Tibial artery (tissue), 4 donors: ENCODE results near the gene GCN1.

Source experiments
- DNase-seq, 2 donors: peaks; one replicate each; pipeline ENCODE4 v3.0.0-alpha.2; 2019
- H3K27ac ChIP-seq, 2 donors: fragments of 200-600 bp; sonication (generic) in 1 of 2; 1 replicate in 1 of 2; 2 replicates in 1 of 2; pipeline ENCODE4 v1.5.1; 2018 to 2019; ENCODE audit warnings: mild to moderate bottlenecking in 1 of 2
- H3K27me3 ChIP-seq, 2 donors: fragments of 200-600 bp; sonication (generic) in 1 of 2; one replicate each; pipeline versions ENCODE4 v1.5.1 to v1.6.0; 2016 to 2019
- H3K36me3 ChIP-seq, 3 donors: fragments of 200-600 bp; sonication (generic) in 2 of 3; one replicate each; pipeline ENCODE4 v1.5.1; 2016 to 2019; ENCODE audit warnings: mild to moderate bottlenecking in 2 of 3
- H3K4me1 ChIP-seq, 4 donors: fragments of 200-600 bp; sonication (generic) in 2 of 4; 1 replicate in 3 of 4; 2 replicates in 1 of 4; pipeline ENCODE4 v1.5.1; 2016 to 2019
- H3K4me3 ChIP-seq, 2 donors: fragments of 200-600 bp; sonication (generic) in 1 of 2; 1 replicate in 1 of 2; 2 replicates in 1 of 2; pipeline ENCODE4 v1.5.1; 2018 to 2019; ENCODE audit warnings: mild to moderate bottlenecking in 2 of 2
- H3K9me3 ChIP-seq, 3 donors: fragments of 200-600 bp; sonication (generic) in 1 of 3; one replicate each; pipeline ENCODE4 v1.5.1; 2016 to 2019
- intact Hi-C: fragments of 100-400 bp; cut with DNase I; formaldehyde crosslinking; loops from one replicate; pipeline ENCODE4 v1.15.0; 2023; ENCODE audit warnings: low total_unique reads
- TF ChIP-seq, protein P1 (sequence below), 2 experiments: fragments of 200-600 bp in 1 of 2; fragments of 450-650 bp in 1 of 2; IDR thresholded peaks; one replicate each; pipeline ENCODE4 v1.5.1; 2017 to 2019; ENCODE audit warnings: antibody characterized with exemption in 2 of 2, mild to moderate bottlenecking in 1 of 2, moderate library complexity in 1 of 2

GCN1 gene

DNA sequence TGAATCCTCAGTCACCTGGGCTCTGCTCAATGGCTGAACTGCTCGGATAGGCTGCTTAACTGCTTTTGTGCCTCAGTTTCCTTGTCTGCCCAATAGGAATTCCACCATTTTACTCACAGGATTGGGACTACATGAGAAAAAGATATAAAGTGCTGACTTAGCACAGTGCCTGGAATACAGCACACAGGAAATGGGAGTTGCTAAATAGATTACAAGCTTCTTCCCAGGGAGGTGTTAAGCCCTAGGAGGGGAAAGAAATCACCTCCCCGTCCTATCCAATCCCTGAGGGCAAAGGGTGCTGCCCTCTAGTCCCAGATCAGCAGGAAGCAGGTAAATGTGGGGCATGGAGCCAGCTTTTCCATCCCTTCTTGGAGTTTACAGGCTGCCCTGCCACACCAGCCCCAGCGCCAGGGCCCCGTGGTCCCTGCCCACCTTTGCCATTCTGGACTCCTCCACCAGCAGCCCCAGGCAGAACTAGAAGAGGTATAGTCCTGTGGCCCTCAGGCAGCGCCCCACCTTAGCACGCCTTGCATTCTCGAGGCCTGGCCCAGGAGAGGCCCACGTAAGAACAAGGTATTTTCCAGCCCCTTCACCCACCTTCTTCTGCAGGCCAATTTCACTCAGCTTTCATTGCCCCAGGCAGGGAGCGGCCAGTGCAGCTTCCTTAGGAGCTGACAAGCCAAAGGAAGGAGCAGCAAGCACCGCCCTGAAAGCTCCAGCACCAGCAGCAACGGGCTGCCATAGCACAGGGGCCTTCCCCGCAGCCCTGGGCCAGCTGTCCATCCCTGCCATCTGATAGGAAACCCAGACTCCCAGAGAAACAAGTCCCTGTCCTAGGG, 35.2 kb upstream of the GCN1 start:
- TF ChIP-seq, protein P1, sequence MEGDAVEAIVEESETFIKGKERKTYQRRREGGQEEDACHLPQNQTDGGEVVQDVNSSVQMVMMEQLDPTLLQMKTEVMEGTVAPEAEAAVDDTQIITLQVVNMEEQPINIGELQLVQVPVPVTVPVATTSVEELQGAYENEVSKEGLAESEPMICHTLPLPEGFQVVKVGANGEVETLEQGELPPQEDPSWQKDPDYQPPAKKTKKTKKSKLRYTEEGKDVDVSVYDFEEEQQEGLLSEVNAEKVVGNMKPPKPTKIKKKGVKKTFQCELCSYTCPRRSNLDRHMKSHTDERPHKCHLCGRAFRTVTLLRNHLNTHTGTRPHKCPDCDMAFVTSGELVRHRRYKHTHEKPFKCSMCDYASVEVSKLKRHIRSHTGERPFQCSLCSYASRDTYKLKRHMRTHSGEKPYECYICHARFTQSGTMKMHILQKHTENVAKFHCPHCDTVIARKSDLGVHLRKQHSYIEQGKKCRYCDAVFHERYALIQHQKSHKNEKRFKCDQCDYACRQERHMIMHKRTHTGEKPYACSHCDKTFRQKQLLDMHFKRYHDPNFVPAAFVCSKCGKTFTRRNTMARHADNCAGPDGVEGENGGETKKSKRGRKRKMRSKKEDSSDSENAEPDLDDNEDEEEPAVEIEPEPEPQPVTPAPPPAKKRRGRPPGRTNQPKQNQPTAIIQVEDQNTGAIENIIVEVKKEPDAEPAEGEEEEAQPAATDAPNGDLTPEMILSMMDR (IDR thresholded peaks at IDR 0.05), result no peak
- Histone ChIP-seq H3K4me3 (no peak overlapping the region), H3K4me1 (peaks cover 33 to 88% (median 75%) of the 10 kb centered on the region in 4 donors), H3K36me3 (peaks cover 0 to 11% (median 0%) of the 10 kb centered on the region in 3 donors), H3K27ac (peak overlapping the region; percentile 74 to 90), H3K9me3 (no peaks in the 10 kb centered on the region), H3K27me3 (no peaks in the 10 kb centered on the region)
- DNase-seq, result no peak
- intact Hi-C loops, result loop anchor here (2.0 kb wide), 1 partner anchor 35 kb away; the partner anchor contains the start of gene PXN

DNA sequence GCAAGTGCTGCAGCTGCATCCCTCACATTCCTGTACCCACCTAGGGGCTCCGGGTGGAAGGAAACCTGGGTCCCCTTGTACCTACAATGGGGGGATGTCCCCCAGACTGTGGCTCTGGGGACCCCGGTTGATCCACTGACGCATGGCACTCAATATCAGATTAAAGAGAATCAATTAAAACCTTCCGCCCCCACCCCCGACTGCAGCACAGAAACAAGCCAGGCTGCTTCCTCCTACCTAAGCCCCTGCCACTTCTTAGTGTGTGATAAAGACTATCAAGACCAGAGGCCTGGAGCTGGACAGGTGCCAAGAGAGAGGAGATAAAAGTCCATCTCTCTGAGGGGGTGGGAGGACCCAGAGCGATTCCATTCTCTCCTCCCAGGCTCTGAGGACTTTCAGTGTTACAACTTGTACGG, 34.6 kb upstream of the GCN1 start:
- no peak for DNase-seq
- intact Hi-C loops, result loop anchor here (2.0 kb wide), 1 partner anchor 36 kb away; the partner anchor contains the start of gene PXN
- Histone ChIP-seq H3K4me1 (peaks cover 32 to 88% (median 74%) of the 10 kb centered on the region in 4 donors), H3K36me3 (peaks cover 0 to 12% (median 2%) of the 10 kb centered on the region in 3 donors), H3K4me3 (no peak overlapping the region), H3K27ac (peak overlapping the region; percentile 74 to 90), H3K9me3 (no peaks in the 10 kb centered on the region), H3K27me3 (no peaks in the 10 kb centered on the region)
- TF ChIP-seq, protein P1 (IDR thresholded peaks at IDR 0.05), result no peak

DNA sequence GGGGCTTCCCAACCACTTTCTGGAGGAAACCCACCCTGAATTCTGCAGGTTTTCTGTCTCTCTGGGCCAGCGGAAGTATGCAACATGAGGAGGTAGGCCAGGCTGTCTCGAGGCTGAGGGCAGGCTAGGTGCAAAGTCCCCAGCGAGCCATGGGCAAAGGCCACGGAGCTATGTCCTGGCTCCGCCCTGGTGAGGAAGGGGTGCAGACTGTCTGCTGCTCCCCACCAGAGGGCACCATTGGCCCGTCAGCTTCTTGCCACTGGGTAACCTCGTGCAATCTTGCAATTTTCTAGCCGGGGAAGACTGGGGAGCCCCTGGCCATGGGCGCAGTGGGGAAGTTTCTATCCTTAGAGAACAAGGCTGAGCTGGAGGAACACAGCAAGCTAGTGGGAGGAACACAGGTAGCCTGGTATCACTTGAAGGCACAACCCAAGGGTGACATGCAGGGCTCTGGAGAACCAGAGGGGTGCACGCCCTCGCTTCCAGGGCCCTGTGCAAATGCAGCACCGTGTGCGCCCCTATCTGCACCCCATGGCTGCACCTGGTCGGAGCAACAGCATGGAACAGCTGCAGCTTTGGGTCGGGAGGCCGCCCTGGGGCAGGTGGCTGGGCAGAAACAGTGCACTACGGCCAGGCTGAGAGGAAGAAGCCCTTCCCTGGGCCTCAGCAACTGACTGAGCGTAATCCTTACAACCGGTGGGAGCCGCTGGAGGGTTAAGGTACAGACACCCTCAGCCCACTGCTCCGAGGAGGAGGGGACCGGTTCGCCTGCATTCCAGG, 34.0 kb upstream of the GCN1 start:
- DNase-seq, result peak; percentile 77 to 90
- no peaks in the 10 kb centered on the region for H3K27me3 ChIP-seq
- TF ChIP-seq, protein P1 (IDR thresholded peaks at IDR 0.05), result peak; percentile 93 to 96
- peaks cover 5 to 18% (median 8%) of the 10 kb centered on the region in 3 donors for H3K36me3 ChIP-seq
- H3K4me1 ChIP-seq, result peaks cover 27 to 83% (median 70%) of the 10 kb centered on the region in 4 donors
- intact Hi-C loops, result loop anchor here (2.0 kb wide), 1 partner anchor 36 kb away; the partner anchor contains the start of gene PXN
- H3K9me3 ChIP-seq, result no peaks in the 10 kb centered on the region
- H3K4me3 ChIP-seq, result no peak overlapping the region
- H3K27ac ChIP-seq, result peak overlapping the region in 1 of 2 donors; percentile 90

DNA sequence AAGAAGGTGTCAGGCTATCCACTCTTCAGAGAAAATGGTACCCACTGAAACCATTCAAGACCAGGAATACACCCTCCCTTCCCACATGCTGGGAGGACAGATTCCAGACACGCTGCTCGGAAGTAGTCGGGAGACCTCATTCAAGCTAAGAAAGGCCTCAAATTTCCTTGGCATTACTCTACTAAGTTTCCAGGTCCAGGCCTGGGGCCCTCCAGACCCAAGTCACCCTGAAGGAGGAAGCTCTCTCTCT, 33.5 kb upstream of the GCN1 start:
- Histone ChIP-seq H3K27ac (no peak overlapping the region), H3K4me3 (no peak overlapping the region)

More for the DNA sequence above, 33.5 kb upstream of the GCN1 start:
- H3K9me3 ChIP-seq, result no peaks in the 10 kb centered on the region
- H3K36me3 ChIP-seq, result peaks cover 10 to 23% (median 13%) of the 10 kb centered on the region in 3 donors
- TF ChIP-seq, protein P1 (IDR thresholded peaks at IDR 0.05), result no peak
- intact Hi-C loops, result loop anchor here (2.0 kb wide), 1 partner anchor 37 kb away; the partner anchor contains the start of gene PXN
- no peak for DNase-seq
- H3K27me3 ChIP-seq, result no peaks in the 10 kb centered on the region
- peaks cover 27 to 78% (median 68%) of the 10 kb centered on the region in 4 donors for H3K4me1 ChIP-seq
